Gastroesophageal sphincter (tissue), 4 donors: ENCODE data around the gene GSTK1. TPM values are rescaled to one million over a fixed set of nuclear protein-coding genes. Genes with fewer than 3 reads are reported as not detected.
"Not testable (repeated sequence)": the region's sequence is repeated elsewhere in the genome, so short reads cannot be mapped to it uniquely, and the experiment has no call there.

ENCODE experiments used
- ATAC-seq: fragments of 150-250 bp; one replicate; pipeline ENCODE4 v1.9.1; 2016; ENCODE audit warnings: mild to moderate bottlenecking, moderate library complexity
- H3K27ac ChIP-seq, 4 donors: fragments of 200-600 bp; sonication (generic) in 3 of 4; 1 replicate in 3 of 4; 2 replicates in 1 of 4; pipeline ENCODE4 v1.5.1; 2016 to 2019
- H3K27me3 ChIP-seq: fragments of 200-600 bp; sonication (generic); one replicate; pipeline ENCODE4 v1.5.1; 2019
- H3K36me3 ChIP-seq, 2 donors: fragments of 200-600 bp; sonication (generic); one replicate each; pipeline ENCODE4 v1.5.1; 2019; ENCODE audit warnings: control low read depth in 1 of 2
- H3K4me1 ChIP-seq, 3 donors: fragments of 200-600 bp; sonication (generic); 1 replicate in 2 of 3; 2 replicates in 1 of 3; pipeline ENCODE4 v1.5.1; 2016 to 2019; ENCODE audit warnings: control low read depth in 2 of 3
- H3K4me3 ChIP-seq, 2 donors: fragments of 200-600 bp; sonication (generic); one replicate each; pipeline ENCODE4 v1.5.1; 2019; ENCODE audit warnings: mild to moderate bottlenecking in 1 of 2, moderate library complexity in 1 of 2
- H3K9me3 ChIP-seq, 3 donors: fragments of 200-600 bp; sonication (generic); one replicate each; pipeline ENCODE4 v1.5.1; 2017 to 2019; ENCODE audit warnings: control low read depth in 2 of 3
- CTCF ChIP-seq, 4 experiments: fragments of 200-600 bp in 2 of 4; fragments of 450-650 bp in 2 of 4; sonication (generic) in 1 of 4; IDR thresholded peaks; one replicate each; pipeline ENCODE4 v1.5.1; 2017 to 2019; ENCODE audit warnings: antibody characterized with exemption in 4 of 4, mild to moderate bottlenecking in 2 of 4, moderate library complexity in 2 of 4
- EP300 ChIP-seq: sonication (generic); formaldehyde crosslinking; IDR thresholded peaks from one replicate; pipeline ENCODE4 v1.6.1; 2017; ENCODE audit warnings: antibody characterized with exemption, mild to moderate bottlenecking
- POLR2A ChIP-seq, 2 donors: fragments of 450-650 bp; IDR thresholded peaks; one replicate each; pipeline ENCODE4 v1.6.1; 2017; ENCODE audit warnings: antibody characterized with exemption in 2 of 2, mild to moderate bottlenecking in 2 of 2, moderate library complexity in 1 of 2
- POLR2AphosphoS5 ChIP-seq: sonication (generic); formaldehyde crosslinking; IDR thresholded peaks from one replicate; pipeline ENCODE4 v1.6.1; 2017; ENCODE audit warnings: antibody characterized with exemption
- WGBS, 2 donors: methylation state at CpG; one replicate each; pipeline ENCODE4 v1.1.5; 2018; ENCODE audit warnings: low coverage in 1 of 2; 5-methylcytosine and 5-hydroxymethylcytosine counted together
- total RNA-seq, 4 donors: library from RNA; depleted of rRNA; stranded (reverse); fragments of >200 nt; gene quantifications; one replicate each; pipeline ENCODE4 v1.1.0, GENCODE V29; 2016

The GSTK1 gene
- total RNA-seq, 4 donors from 2014 or later = 98.1 to 128 (median 120) TPM

- Histone ChIP-seq H3K36me3 (peaks cover 0 to under 1% of the 10 kb centered on the region in 2 donors), H3K9me3 (no peaks in the 10 kb centered on the region), H3K27ac (no peak overlapping the region), H3K27me3 (no peaks in the 10 kb centered on the region), H3K4me3 (no peak overlapping the region), H3K4me1 (peaks cover 0 to 37% (median 15%) of the 10 kb centered on the region in 3 donors)
- no peak for ATAC-seq
- 75 to 92% methylated on average over 1 to 5 of the region's 6 CpGs for WGBS, 2 donors
- TF ChIP-seq CTCF (IDR thresholded peaks at IDR 0.05) = no peak
- TF ChIP-seq EP300 = no peak
- TF ChIP-seq POLR2A (IDR thresholded peaks at IDR 0.05) = no peak
- no peak for TF ChIP-seq POLR2AphosphoS5
These were observed 23.3 kb downstream of the GSTK1 start for GRCh38 chr7:143286522-143286890.

GRCh38 chr7:143287339-143287934, 24.2 kb downstream of the GSTK1 start:
- Histone ChIP-seq H3K4me1 (peaks cover 0 to 37% (median 15%) of the 10 kb centered on the region in 3 donors), H3K27me3 (no peaks in the 10 kb centered on the region), H3K36me3 (peaks cover 0 to 10% of the 10 kb centered on the region in 2 donors), H3K9me3 (no peaks in the 10 kb centered on the region), H3K27ac (peak overlapping the region; percentile 5 to 92 (median 90)), H3K4me3 (peak overlapping the region; percentile 54 to 79)
- WGBS, 2 donors = 60 to 93% methylated on average over 7 to 8 of the region's 17 CpGs
- no peak for ATAC-seq
- TF ChIP-seq POLR2A (IDR thresholded peaks at IDR 0.05) (peak in 1 of 2 donors; percentile 13), EP300 (no peak)

GRCh38 chr7:143287935-143288826, 24.9 kb downstream of the GSTK1 start, which contains the start of gene CASP2:
Gene CASP2, plus strand, starts transcription at chr7:143288351. Its CDS starts 105 bp downstream, at chr7:143288456.
- Histone ChIP-seq H3K36me3 (peaks cover 0 to 17% of the 10 kb centered on the region in 2 donors), H3K27me3 (no peaks in the 10 kb centered on the region), H3K4me1 (peaks cover 0 to 37% (median 15%) of the 10 kb centered on the region in 3 donors), H3K9me3 (no peaks in the 10 kb centered on the region), H3K4me3 (peak within 1 kb of the TSS; percentile 54 to 79), H3K27ac (peak within 1 kb of the TSS; percentile 45 to 92 (median 90))
- 3% methylated on average over 22 of the region's 84 CpGs; no CpG with 5 or more reads in 1 of the 2 donors for WGBS, 2 donors
- peak; percentile 46 to 64 for TF ChIP-seq POLR2A (IDR thresholded peaks at IDR 0.05)
- no peak for TF ChIP-seq EP300
- TF ChIP-seq CTCF (IDR thresholded peaks at IDR 0.05) = peak in 2 of 4 experiments; percentile 42 to 54
- TF ChIP-seq POLR2AphosphoS5 = peak; percentile 64
- peak; percentile 98 for ATAC-seq

- WGBS, 2 donors = 0% methylated on average over 7 to 11 of the region's 11 CpGs
- Histone ChIP-seq H3K4me3 (peak overlapping the region; percentile 54 to 79), H3K27ac (peak overlapping the region; percentile 45 to 92 (median 90)), H3K36me3 (peaks cover 0 to 24% of the 10 kb centered on the region in 2 donors), H3K9me3 (no peaks in the 10 kb centered on the region), H3K27me3 (no peaks in the 10 kb centered on the region), H3K4me1 (peaks cover 0 to 37% (median 15%) of the 10 kb centered on the region in 3 donors)
- no peak for ATAC-seq
- no peak for TF ChIP-seq EP300
- TF ChIP-seq CTCF (IDR thresholded peaks at IDR 0.05) = no peak
- no peak for TF ChIP-seq POLR2A (IDR thresholded peaks at IDR 0.05)
- no peak for TF ChIP-seq POLR2AphosphoS5
These were observed 25.6 kb downstream of the GSTK1 start for GRCh38 chr7:143288836-143289235.

GRCh38 chr7:143289421-143289820, 26.2 kb downstream of the GSTK1 start:
- H3K36me3 ChIP-seq = peaks cover 2 to 30% of the 10 kb centered on the region in 2 donors
- no peak for TF ChIP-seq POLR2AphosphoS5
- peak overlapping the region in 3 of 4 donors; percentile 90 to 92 (median 91) for H3K27ac ChIP-seq
- WGBS, 2 donors = 18 to 33% methylated on average over 6 of the region's 6 CpGs
- peak overlapping the region; percentile 54 to 79 for H3K4me3 ChIP-seq
- H3K9me3 ChIP-seq = no peaks in the 10 kb centered on the region
- no peaks in the 10 kb centered on the region for H3K27me3 ChIP-seq
- ATAC-seq = no peak
- H3K4me1 ChIP-seq = peaks cover 0 to 37% (median 15%) of the 10 kb centered on the region in 3 donors

- H3K9me3 ChIP-seq, ATAC-seq, H3K27me3 ChIP-seq: not testable (repeated sequence)
- Histone ChIP-seq H3K4me3 (peak overlapping the region in 1 of 2 donors; percentile 79), H3K27ac (peak overlapping the region in 1 of 4 donors; percentile 91), H3K4me1 (peaks cover 0 to 37% (median 15%) of the 10 kb centered on the region in 3 donors), H3K36me3 (peaks cover 2 to 34% of the 10 kb centered on the region in 2 donors)
- WGBS, 2 donors = 17 to 48% methylated on average over 1 to 3 of the region's 4 CpGs
These were observed 26.6 kb downstream of the GSTK1 start for GRCh38 chr7:143289888-143290287.
